Natural killer cell (primary cell): ENCODE results near the gene PGAP6. TPM values are rescaled to one million over a fixed set of nuclear protein-coding genes. Genes with fewer than 3 reads are reported as not detected.

Experiments used
- ATAC-seq, 3 donors: fragments of 150-1000 bp in 2 of 3; fragments of 200-7000 bp in 1 of 3; cut with Tn5 transposase; 1 replicate in 1 of 3; 2 replicates in 2 of 3; pipeline ENCODE4 v1.10.0; 2021; ENCODE audit warnings: mild to moderate bottlenecking in 2 of 3, moderate library complexity in 2 of 3
- DNase-seq, 2 donors: peaks; one replicate each; pipeline versions ENCODE4 v3.0.0 to v3.0.0-alpha.2; 2013 to 2021; ENCODE audit warnings: mixed read lengths in 1 of 2
- H3K27ac ChIP-seq: one replicate; pipeline ENCODE4 v1.5.1; 2013; ENCODE audit warnings: mild to moderate bottlenecking, low read length
- H3K27me3 ChIP-seq: one replicate; pipeline ENCODE4 v1.6.1; 2013; ENCODE audit warnings: low read length; ENCODE audit not compliant: control insufficient read depth, insufficient read depth
- H3K36me3 ChIP-seq: one replicate; pipeline ENCODE4 v1.6.1; 2013; ENCODE audit warnings: low read length; ENCODE audit not compliant: control insufficient read depth, insufficient read depth
- H3K4me1 ChIP-seq: one replicate; pipeline ENCODE4 v1.6.1; 2013; ENCODE audit warnings: low read length; ENCODE audit not compliant: control insufficient read depth, insufficient read depth
- H3K4me3 ChIP-seq: one replicate; pipeline ENCODE4 v1.5.1; 2013; ENCODE audit warnings: low read length
- H3K9me3 ChIP-seq: one replicate; pipeline ENCODE4 v1.6.1; 2013; ENCODE audit warnings: low read length; ENCODE audit not compliant: control insufficient read depth, insufficient read depth
- H3K27ac Mint-ChIP-seq, 2 donors: one replicate each; pipeline ENCODE4 v1.8.0; 2022; ENCODE audit warnings: mild to moderate bottlenecking in 2 of 2, mixed read lengths in 2 of 2, moderate library complexity in 1 of 2
- H3K27me3 Mint-ChIP-seq, 2 donors: one replicate each; pipeline ENCODE4 v1.8.0; 2022; ENCODE audit warnings: low read depth in 2 of 2, mixed read lengths in 2 of 2
- H3K36me3 Mint-ChIP-seq: one replicate; pipeline ENCODE4 v1.8.0; 2022; ENCODE audit warnings: mixed read lengths
- H3K4me1 Mint-ChIP-seq, 2 donors: one replicate each; pipeline ENCODE4 v1.8.0; 2022; ENCODE audit warnings: mixed read lengths in 2 of 2
- H3K4me3 Mint-ChIP-seq: one replicate; pipeline ENCODE4 v1.8.0; 2022; ENCODE audit warnings: mild to moderate bottlenecking, moderate library complexity, mixed read lengths
- H3K9me3 Mint-ChIP-seq, 2 donors: one replicate each; pipeline ENCODE4 v1.8.0; 2022; ENCODE audit warnings: mixed read lengths in 2 of 2
- CTCF ChIP-seq: fragments of 200-600 bp; IDR thresholded peaks from one replicate; pipeline ENCODE4 v1.8.0; 2022; ENCODE audit warnings: antibody characterized with exemption
- WGBS: methylation state at CpG from one replicate; pipeline ENCODE4 v1.1.7; 2013; ENCODE audit warnings: missing lambda C conversion rate; ENCODE audit not compliant: insufficient coverage; 5-methylcytosine and 5-hydroxymethylcytosine counted together
- intact Hi-C: fragments of 100-400 bp; cut with micrococcal nuclease; formaldehyde crosslinking; loops from one replicate; pipeline ENCODE4 v1.14.2; 2022
- total RNA-seq, 4 donors: library from RNA; stranded (reverse); fragments of 120-200 nt in 1 of 4; gene quantifications; one replicate each; pipeline versions ENCODE4 v1.2.3 to v1.2.4, GENCODE V29; 2013 to 2022

Gene PGAP6
- total RNA-seq, 3 donors from 2014 or later (not counting 1 experiment from before 2014, with no cell fraction given) = 48.0 to 66.7 (median 54.2) TPM

GRCh38 chr16:322476-323143 is 59.2 kb downstream of the PGAP6 start:
- Histone ChIP-seq H3K36me3 (peaks cover 14% of the 10 kb centered on the region), H3K9me3 (no peaks in the 10 kb centered on the region), H3K4me3 (no peak overlapping the region), H3K4me1 (peaks cover 93% of the 10 kb centered on the region), H3K27me3 (no peaks in the 10 kb centered on the region), H3K27ac (no peak overlapping the region)
- 97% methylated on average over 13 of the region's 13 CpGs for WGBS
- Mint-ChIP-seq H3K9me3 (no peaks in the 10 kb centered on the region), H3K36me3 (no peaks in the 10 kb centered on the region), H3K27ac (peak overlapping the region; percentile 92 to 96), H3K4me3 (peak overlapping the region; percentile 79), H3K27me3 (no peaks in the 10 kb centered on the region), H3K4me1 (peaks cover 78 to 85% of the 10 kb centered on the region in 2 donors)
- no peak for TF ChIP-seq CTCF
- no peak for ATAC-seq
- DNase-seq = no peak
- intact Hi-C loops = no loop called here

GRCh38 chr16:321532-321931 is 60.2 kb downstream of the PGAP6 start:
- H3K27ac ChIP-seq = peak overlapping the region; percentile 16
- peak in 1 of 2 donors; percentile 37 for DNase-seq
- H3K27ac Mint-ChIP-seq = peak overlapping the region; percentile 78 to 96
- H3K27me3 Mint-ChIP-seq = no peaks in the 10 kb centered on the region
- H3K4me1 Mint-ChIP-seq = peaks cover 79 to 88% of the 10 kb centered on the region in 2 donors
- no peak for TF ChIP-seq CTCF
- ATAC-seq = no peak
- H3K4me3 ChIP-seq = no peak overlapping the region
- intact Hi-C loops = no loop called here
- H3K36me3 Mint-ChIP-seq = no peaks in the 10 kb centered on the region
- H3K4me3 Mint-ChIP-seq = peak overlapping the region; percentile 73
- H3K9me3 Mint-ChIP-seq = no peaks in the 10 kb centered on the region
- no peaks in the 10 kb centered on the region for H3K9me3 ChIP-seq
- H3K36me3 ChIP-seq = peaks cover 18% of the 10 kb centered on the region
- no peaks in the 10 kb centered on the region for H3K27me3 ChIP-seq
- 93% methylated on average over 6 of the region's 9 CpGs for WGBS
- peaks cover 92% of the 10 kb centered on the region for H3K4me1 ChIP-seq

Other genes with a start within 250 kb of the PGAP6 start
- 10 to 100 TPM; 44.8 to 62.1 (median 55.7) TPM for gene NPRL3, start 243.3 kb downstream of the PGAP6 start, total RNA-seq
- not detected for gene HBZ, start 229.3 kb downstream of the PGAP6 start, total RNA-seq
- gene HBM, start 216.0 kb downstream of the PGAP6 start, total RNA-seq = not detected
- gene HBA2, start 209.1 kb downstream of the PGAP6 start, total RNA-seq = 1 to 10 TPM in 2 of 3 donors, not detected in 1; 3.2 to 9.9 TPM
- gene HBA1, start 205.3 kb downstream of the PGAP6 start, total RNA-seq = 10 to 100 TPM in 1 of 3 donors, not detected in 2; 16.9 TPM
- 1 to 10 TPM in 2 of 3 donors, not detected in 1; 1.0 to 2.0 TPM for gene HBQ1, start 201.5 kb downstream of the PGAP6 start, total RNA-seq
- gene LUC7L, start 152.5 kb downstream of the PGAP6 start, total RNA-seq = 100 to 1,000 TPM; 129 to 168 (median 153) TPM
- 10 to 100 TPM; 32.4 to 42.6 (median 40.7) TPM for gene FAM234A, start 147.2 kb downstream of the PGAP6 start, total RNA-seq
- gene RGS11, start 106.0 kb downstream of the PGAP6 start, total RNA-seq = under 1 TPM in 1 of 3 donors, not detected in 2; 0.25 TPM
- gene ARHGDIG, start 101.4 kb downstream of the PGAP6 start, total RNA-seq = 1 to 10 TPM in 1 of 3 donors, under 1 TPM in 1, not detected in 1; 0.49 to 1.4 TPM
- not detected for gene PDIA2, start 98.8 kb downstream of the PGAP6 start, total RNA-seq
- gene AXIN1, start 29.3 kb downstream of the PGAP6 start, total RNA-seq = 100 to 1,000 TPM; 100 to 122 (median 106) TPM
- 10 to 100 TPM; 33.9 to 38.9 (median 37.5) TPM for gene MRPL28, start 11.4 kb downstream of the PGAP6 start, total RNA-seq
- gene NME4, start 15.2 kb upstream of the PGAP6 start, total RNA-seq = 10 to 100 TPM; 10.7 to 27.4 (median 25.4) TPM
- gene DECR2, start 19.9 kb upstream of the PGAP6 start, total RNA-seq = 10 to 100 TPM in 2 of 3 donors, 1 to 10 TPM in 1; 9.5 to 13.0 (median 12.9) TPM
- 10 to 100 TPM; 51.0 to 61.2 (median 55.3) TPM for gene RAB11FIP3, start 43.7 kb upstream of the PGAP6 start, total RNA-seq
- gene CAPN15, start 145.7 kb upstream of the PGAP6 start, total RNA-seq = 100 to 1,000 TPM; 151 to 275 (median 186) TPM
- gene PRR35, start 178.4 kb upstream of the PGAP6 start, total RNA-seq = under 1 TPM in 1 of 3 donors, not detected in 2; 0.20 TPM
- gene NHLRC4, start 185.0 kb upstream of the PGAP6 start, total RNA-seq = under 1 TPM; 0.28 to 0.75 (median 0.35) TPM
- gene PIGQ, start 188.0 kb upstream of the PGAP6 start, total RNA-seq = 10 to 100 TPM; 27.6 to 40.5 (median 37.0) TPM
- gene RAB40C, start 208.1 kb upstream of the PGAP6 start, total RNA-seq = 10 to 100 TPM; 12.7 to 20.8 (median 20.0) TPM
- 1 to 10 TPM in 1 of 3 donors, under 1 TPM in 2; 0.60 to 1.7 (median 0.75) TPM for gene WFIKKN1, start 249.0 kb upstream of the PGAP6 start, total RNA-seq